ENCODE results near the gene S100A9.

The S100A9 gene

DNA sequence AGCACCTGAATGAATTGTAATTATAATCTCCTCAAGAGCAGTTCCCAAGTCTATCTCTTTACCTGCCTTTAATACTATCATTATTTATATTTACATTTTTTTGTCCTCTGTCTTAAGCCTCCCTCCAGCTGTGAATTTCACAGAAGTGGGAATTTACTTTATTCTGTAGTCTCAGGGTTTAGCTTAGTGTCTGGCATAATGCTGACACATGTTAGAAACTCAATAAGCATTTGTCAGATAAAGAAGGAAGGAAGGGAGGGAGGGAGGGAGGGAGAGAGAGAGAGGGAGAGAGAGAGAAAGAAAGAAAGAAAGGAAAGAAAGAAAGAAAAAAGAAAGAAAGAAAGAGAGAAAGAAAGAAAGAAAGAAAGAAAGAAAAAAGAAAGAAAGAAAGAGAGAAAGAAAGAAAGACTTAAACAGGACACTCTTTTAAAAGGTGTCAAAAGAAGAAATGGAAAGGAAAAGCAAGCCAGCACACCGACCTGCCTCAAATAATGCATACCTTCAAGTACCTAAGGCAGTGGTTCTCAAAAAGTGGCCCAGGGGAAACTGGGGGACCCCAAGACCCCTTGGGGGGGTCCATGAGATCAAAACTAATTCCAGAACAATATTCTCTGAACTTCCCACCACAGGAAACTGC lies 7.2 kb upstream of the S100A9 start:
- TF ChIP-seq, protein P1, sequence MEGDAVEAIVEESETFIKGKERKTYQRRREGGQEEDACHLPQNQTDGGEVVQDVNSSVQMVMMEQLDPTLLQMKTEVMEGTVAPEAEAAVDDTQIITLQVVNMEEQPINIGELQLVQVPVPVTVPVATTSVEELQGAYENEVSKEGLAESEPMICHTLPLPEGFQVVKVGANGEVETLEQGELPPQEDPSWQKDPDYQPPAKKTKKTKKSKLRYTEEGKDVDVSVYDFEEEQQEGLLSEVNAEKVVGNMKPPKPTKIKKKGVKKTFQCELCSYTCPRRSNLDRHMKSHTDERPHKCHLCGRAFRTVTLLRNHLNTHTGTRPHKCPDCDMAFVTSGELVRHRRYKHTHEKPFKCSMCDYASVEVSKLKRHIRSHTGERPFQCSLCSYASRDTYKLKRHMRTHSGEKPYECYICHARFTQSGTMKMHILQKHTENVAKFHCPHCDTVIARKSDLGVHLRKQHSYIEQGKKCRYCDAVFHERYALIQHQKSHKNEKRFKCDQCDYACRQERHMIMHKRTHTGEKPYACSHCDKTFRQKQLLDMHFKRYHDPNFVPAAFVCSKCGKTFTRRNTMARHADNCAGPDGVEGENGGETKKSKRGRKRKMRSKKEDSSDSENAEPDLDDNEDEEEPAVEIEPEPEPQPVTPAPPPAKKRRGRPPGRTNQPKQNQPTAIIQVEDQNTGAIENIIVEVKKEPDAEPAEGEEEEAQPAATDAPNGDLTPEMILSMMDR (IDR thresholded peaks at IDR 0.05; ENCODE audit: extremely low read depth, insufficient read depth, missing control alignments) = no peak
- in situ Hi-C loops (cut with MboI; ENCODE audit: low pct_unique_long_range_greater_than_20kb, low sequenced_read_pairs, unreplicated experiment) = no loop called here
- no peak for DNase-seq (ENCODE audit: low spot score)

DNA sequence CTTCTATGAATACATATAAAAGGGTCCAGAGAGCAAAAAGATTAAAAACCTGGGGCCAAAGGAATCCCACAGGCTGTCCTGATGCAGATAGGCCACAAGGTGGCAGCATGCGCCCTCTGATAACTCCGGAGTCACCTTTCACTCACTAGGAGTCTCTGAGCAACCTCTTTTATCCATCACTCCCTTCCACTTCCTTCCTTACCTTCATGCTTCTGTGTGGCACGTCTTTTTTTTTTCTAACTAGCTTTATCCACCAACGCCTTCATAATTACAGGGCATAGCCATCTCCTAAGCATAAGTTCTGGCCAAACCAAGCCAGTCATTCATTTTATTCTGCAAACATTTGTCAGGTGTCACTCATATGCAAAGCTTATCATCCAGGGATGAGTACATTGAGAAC lies 5.1 kb upstream of the S100A9 start:
- TF ChIP-seq, protein P1 (IDR thresholded peaks at IDR 0.05; ENCODE audit: extremely low read depth, insufficient read depth, missing control alignments) = peak; percentile 90
- DNase-seq (ENCODE audit: low spot score) = peak; percentile 82
- in situ Hi-C loops (cut with MboI; ENCODE audit: low pct_unique_long_range_greater_than_20kb, low sequenced_read_pairs, unreplicated experiment) = no loop called here

DNA sequence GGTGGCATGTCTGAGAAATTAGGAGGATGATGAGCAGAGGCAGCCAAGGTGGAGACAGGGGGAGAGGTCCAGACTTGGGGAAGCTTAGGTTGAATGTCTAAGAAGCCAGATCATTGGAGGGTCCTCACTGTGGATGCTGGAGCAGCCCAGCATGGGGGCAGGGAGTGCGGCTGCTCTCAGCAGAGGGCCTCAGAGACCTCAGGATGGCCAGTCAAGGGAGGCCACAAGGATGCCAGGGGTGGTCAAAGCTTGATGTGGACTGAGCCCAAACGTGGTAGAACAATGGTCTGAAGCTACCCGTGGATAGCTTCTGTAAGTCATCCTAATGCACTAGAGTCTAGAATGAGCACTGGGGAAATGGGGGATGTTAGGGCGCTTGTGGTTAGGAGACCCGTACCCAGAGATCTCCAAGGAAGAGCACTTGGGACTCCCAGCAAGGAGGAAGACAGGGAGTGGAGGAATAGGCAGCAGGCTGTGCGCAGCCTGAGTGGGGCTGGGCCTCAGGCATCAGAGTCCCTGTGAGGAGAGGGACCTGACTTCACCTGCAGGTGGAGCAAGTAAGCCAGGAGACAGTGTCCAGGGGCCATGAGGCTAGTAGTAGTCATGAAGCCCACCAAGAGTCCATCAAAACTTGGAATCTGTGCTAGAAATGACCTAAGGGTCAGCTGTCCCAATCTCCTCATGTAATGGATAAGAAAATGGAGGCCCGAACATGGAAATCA lies 4.3 kb upstream of the S100A9 start:
- TF ChIP-seq, protein P1 (IDR thresholded peaks at IDR 0.05; ENCODE audit: extremely low read depth, insufficient read depth, missing control alignments) = peak; percentile 50
- in situ Hi-C loops (cut with MboI; ENCODE audit: low pct_unique_long_range_greater_than_20kb, low sequenced_read_pairs, unreplicated experiment) = no loop called here
- DNase-seq (ENCODE audit: low spot score) = no peak

DNA sequence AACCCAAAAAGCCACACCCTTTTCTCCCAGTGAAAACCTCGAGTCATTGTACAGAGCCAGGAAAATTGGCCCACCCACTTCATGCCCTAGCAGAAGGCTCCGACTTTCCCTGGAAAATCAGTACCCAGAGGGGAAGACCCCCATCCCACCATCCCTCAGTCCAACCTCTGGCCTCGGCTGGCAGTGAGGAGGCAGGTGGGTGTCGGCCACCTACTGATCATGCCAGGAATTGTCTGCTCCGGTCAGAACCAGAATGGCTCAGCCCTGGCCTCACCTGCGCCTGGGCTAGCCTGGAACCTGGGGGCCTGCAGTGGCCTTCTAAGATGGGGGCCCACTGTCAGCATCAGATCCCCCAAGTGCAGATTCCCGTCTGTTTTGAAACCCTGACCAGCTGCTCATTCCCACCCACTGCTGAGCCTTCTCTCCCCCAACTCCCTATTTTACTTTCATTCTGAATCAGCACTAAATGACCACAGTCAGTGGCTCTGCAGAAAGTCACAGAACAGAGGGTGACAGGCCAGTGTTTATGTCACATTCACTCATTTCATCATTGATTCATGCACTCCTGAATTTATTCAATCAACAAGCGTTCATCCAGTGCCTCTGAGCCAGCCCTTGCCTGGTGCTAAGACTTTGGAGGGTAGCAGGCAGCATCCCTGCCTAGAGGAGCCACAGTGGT lies 3.0 kb upstream of the S100A9 start:
- TF ChIP-seq, protein P1 (IDR thresholded peaks at IDR 0.05; ENCODE audit: extremely low read depth, insufficient read depth, missing control alignments) = no peak
- DNase-seq (ENCODE audit: low spot score) = peak; percentile 41
- in situ Hi-C loops (cut with MboI; ENCODE audit: low pct_unique_long_range_greater_than_20kb, low sequenced_read_pairs, unreplicated experiment) = no loop called here

DNA sequence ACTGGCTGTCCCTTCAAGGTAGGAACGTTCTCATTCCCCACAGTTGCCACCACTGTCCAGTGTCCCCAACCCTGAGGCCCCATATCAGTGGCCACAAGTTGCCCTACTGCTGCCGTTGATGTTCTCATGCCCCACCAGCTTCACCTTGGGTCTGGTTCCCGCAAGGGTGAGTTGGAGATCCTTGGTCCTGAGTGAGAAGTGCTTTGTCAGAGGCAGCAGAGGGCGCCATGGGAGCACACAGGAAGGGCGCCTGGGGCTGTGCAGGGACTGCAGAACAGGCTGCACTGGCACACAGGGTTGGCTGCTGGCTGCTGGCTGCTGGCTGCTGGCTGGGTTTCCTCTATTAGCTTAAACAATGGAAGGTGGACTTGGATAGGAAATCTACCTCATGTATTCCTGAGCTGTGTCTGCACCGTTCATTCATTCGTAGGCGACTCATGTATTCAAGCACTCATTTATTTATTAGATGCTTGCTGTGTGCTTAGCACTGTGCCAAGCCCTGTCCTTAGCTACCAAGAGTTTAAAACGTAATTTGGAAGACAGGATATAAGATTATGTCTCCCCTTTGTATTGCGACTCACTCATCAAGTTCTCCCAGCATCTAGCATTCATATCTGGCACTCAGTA lies 2.1 kb upstream of the S100A9 start:
- in situ Hi-C loops (cut with MboI; ENCODE audit: low pct_unique_long_range_greater_than_20kb, low sequenced_read_pairs, unreplicated experiment) = no loop called here
- TF ChIP-seq, protein P1 (IDR thresholded peaks at IDR 0.05; ENCODE audit: extremely low read depth, insufficient read depth, missing control alignments) = peak; percentile 77
- DNase-seq (ENCODE audit: low spot score) = peak; percentile 58

DNA sequence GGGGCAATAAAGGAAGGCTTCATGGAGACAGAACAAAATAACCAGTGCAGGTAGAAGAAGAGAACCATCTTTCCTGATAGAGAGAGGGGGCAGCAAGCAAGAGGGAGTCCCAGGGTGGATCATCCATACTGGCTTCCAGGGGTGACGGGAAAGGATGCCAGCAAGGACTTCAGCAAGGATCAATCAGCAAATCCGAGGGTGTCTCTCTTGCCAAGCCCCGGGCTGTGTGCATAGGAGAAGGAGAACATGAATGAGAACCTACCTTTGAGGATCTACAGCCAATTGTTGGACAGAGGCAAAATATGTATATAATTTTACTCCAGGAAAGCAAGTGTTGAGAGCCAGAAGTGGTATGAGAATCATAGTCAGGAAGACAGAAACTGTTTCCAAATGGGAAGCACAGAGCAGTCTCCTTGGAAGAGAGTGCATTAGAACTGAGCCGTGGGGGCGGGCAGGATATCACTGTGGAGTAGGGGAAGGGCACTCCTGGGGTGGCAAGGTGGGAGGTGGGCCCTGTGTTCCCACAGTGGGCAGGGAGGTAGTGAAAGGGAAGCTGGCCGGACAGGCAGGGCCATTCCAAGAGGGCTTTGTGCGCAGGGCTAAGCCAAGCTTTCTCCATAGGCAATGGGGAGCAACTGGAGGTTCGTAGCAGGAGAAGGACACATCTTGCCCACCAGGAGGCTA lies 1.1 kb upstream of the S100A9 start:
- TF ChIP-seq, protein P1 (IDR thresholded peaks at IDR 0.05; ENCODE audit: extremely low read depth, insufficient read depth, missing control alignments) = no peak
- no peak for DNase-seq (ENCODE audit: low spot score)
- in situ Hi-C loops (cut with MboI; ENCODE audit: low pct_unique_long_range_greater_than_20kb, low sequenced_read_pairs, unreplicated experiment) = no loop called here
